PC-3 (cell line): Measurements from ENCODE around the gene ANTXR1. TPM values are rescaled to one million over a fixed set of nuclear protein-coding genes. Genes with fewer than 3 reads are reported as not detected.

Experiments
- ATAC-seq: fragments of 200-7000 bp; cut with Tn5 transposase; 2 replicates; pipeline ENCODE4 v1.9.1; 2020; ENCODE audit warnings: mild to moderate bottlenecking, moderate library complexity
- BruUV-seq: library from RNA; stranded (reverse); fragments of 400-500 nt; replicated peaks from 2 replicates; lab custom pipeline; 2021; lab: Mats Ljungman, UMichigan
- CTCF ChIA-PET: fragments of 300-600 bp; sonication (Branson Sonifier 250); formaldehyde crosslinking; loops from one replicate; lab custom pipeline; 2022; ENCODE audit warnings: antibody characterized with exemption; lab: Charles Lee
- POLR2A ChIA-PET: fragments of 300-600 bp; sonication (Branson Sonifier 250); formaldehyde crosslinking; loops from one replicate; lab custom pipeline; 2022; ENCODE audit warnings: antibody characterized with exemption; ENCODE audit not compliant: unreplicated experiment; lab: Charles Lee
- DNase-seq: peaks from one replicate; pipeline ENCODE4 v3.0.0-alpha.2; 2015
- H2AFZ ChIP-seq: fragments of 300-600 bp; sonication (generic); 2 replicates; pipeline ENCODE4 v1.6.0; 2016; ENCODE audit warnings: antibody characterized with exemption, low read length
- H3F3A ChIP-seq: fragments of 300-600 bp; sonication (generic); one replicate; pipeline ENCODE4 v1.6.0; 2017; ENCODE audit warnings: antibody characterized with exemption, low read length, control low read depth, mild to moderate bottlenecking; ENCODE audit not compliant: unreplicated experiment
- H3K27ac ChIP-seq: fragments of 300-600 bp; sonication (generic); 2 replicates; pipeline ENCODE4 v1.5.1; 2016; ENCODE audit warnings: mild to moderate bottlenecking, low read length
- H3K27me3 ChIP-seq: fragments of 300-600 bp; sonication (generic); 2 replicates; pipeline ENCODE4 v1.6.1; 2016; ENCODE audit warnings: low read length, mixed read lengths
- H3K36me3 ChIP-seq: fragments of 300-600 bp; sonication (generic); 2 replicates; pipeline ENCODE4 v1.6.1; 2016; ENCODE audit warnings: low read depth, mixed run types, low read length, mixed read lengths
- H3K4me1 ChIP-seq: fragments of 300-600 bp; sonication (generic); 2 replicates; pipeline ENCODE4 v1.5.1; 2016; ENCODE audit warnings: low read length; ENCODE audit not compliant: insufficient read depth
- H3K4me2 ChIP-seq: fragments of 300-600 bp; sonication (generic); 2 replicates; pipeline ENCODE4 v1.6.0; 2016; ENCODE audit warnings: low read length
- H3K4me3 ChIP-seq: fragments of 300-600 bp; sonication (generic); 2 replicates; pipeline ENCODE4 v1.5.1; 2016; ENCODE audit warnings: mild to moderate bottlenecking, low read length, mixed read lengths
- H3K79me2 ChIP-seq: fragments of 300-600 bp; sonication (generic); 2 replicates; pipeline ENCODE4 v1.6.1; 2017; ENCODE audit warnings: low read length, mixed read lengths
- H3K9ac ChIP-seq: fragments of 300-600 bp; sonication (generic); 2 replicates; pipeline ENCODE4 v1.6.0; 2016; ENCODE audit warnings: mild to moderate bottlenecking, low read length
- H3K9me2 ChIP-seq: fragments of 300-600 bp; sonication (generic); replicated peaks from 2 replicates; pipeline ENCODE4 v1.6.1; 2016; ENCODE audit warnings: mixed run types, low read length, mixed read lengths
- H3K9me3 ChIP-seq: fragments of 300-600 bp; sonication (generic); 2 replicates; pipeline ENCODE4 v1.6.1; 2016; ENCODE audit warnings: low read length, mixed read lengths
- H4K20me1 ChIP-seq: fragments of 300-600 bp; sonication (generic); 2 replicates; pipeline ENCODE4 v1.6.1; 2016; ENCODE audit warnings: low read length, mixed read lengths
- EZH2 ChIP-seq: fragments of 300-600 bp; sonication (generic); IDR thresholded peaks from one replicate; pipeline ENCODE4 v1.6.1; 2017; ENCODE audit warnings: antibody characterized with exemption, mild to moderate bottlenecking, low read length; ENCODE audit not compliant: unreplicated experiment
- EZH2phosphoT487 ChIP-seq: fragments of 300-600 bp; sonication (generic); IDR thresholded peaks from 2 replicates; pipeline ENCODE4 v1.6.1; 2018; ENCODE audit warnings: mild to moderate bottlenecking, antibody characterized with exemption, low read length, borderline replicate concordance
- intact Hi-C: fragments of 100-400 bp; cut with micrococcal nuclease; formaldehyde crosslinking; loops from 2 replicates; pipeline ENCODE4 v1.9.0; 2023
- total RNA-seq: library from RNA; depleted of rRNA; stranded (reverse); fragments of >200 nt; gene quantifications from 2 replicates; pipeline ENCODE4 v1.2.3, GENCODE V29; 2014
- TF ChIP-seq, protein P1 (sequence below): fragments of 300-600 bp; sonication (generic); conservative IDR thresholded peaks from 2 replicates; pipeline ENCODE4 v1.5.1; 2017; ENCODE audit warnings: antibody characterized with exemption, low read depth, mild to moderate bottlenecking, low read length

The ANTXR1 gene
- total RNA-seq, 1 experiment from 2014 or later = 31.2 TPM

DNA sequence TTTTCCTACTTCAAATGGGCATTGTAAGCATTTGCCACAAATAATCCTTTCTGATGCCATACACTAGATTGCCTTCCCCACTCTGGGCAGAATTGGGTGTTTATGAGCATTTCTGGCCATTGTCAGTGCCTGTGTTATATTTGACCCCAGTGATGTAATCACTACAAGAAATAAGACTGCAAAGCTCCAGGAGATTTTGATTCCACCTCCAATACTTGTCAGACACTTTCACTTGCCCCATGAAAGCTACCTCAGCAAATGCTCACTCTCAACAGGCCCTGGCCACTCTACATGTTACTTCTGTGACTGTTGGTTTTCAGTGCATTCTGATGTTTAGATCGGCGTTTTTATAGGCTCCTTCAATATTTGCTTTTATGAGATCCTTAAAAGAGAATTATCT is 239.0 kb downstream of the ANTXR1 start:
- H3K36me3 ChIP-seq = no peaks in the 10 kb centered on the region
- no TSS peak for BruUV-seq
- intact Hi-C loops = no loop called here
- H3K79me2 ChIP-seq = no peaks in the 10 kb centered on the region
- ChIA-PET POLR2A (no interaction called here), CTCF (no interaction called here)
- H3K27me3 ChIP-seq = no peaks in the 10 kb centered on the region
- no peak overlapping the region for H3K9ac ChIP-seq
- no peaks in the 10 kb centered on the region for H3F3A ChIP-seq
- no peak overlapping the region for H3K4me3 ChIP-seq
- ATAC-seq = no peak
- H3K4me2 ChIP-seq = no peak overlapping the region
- H3K27ac ChIP-seq = no peak overlapping the region
- TF ChIP-seq, protein P1, sequence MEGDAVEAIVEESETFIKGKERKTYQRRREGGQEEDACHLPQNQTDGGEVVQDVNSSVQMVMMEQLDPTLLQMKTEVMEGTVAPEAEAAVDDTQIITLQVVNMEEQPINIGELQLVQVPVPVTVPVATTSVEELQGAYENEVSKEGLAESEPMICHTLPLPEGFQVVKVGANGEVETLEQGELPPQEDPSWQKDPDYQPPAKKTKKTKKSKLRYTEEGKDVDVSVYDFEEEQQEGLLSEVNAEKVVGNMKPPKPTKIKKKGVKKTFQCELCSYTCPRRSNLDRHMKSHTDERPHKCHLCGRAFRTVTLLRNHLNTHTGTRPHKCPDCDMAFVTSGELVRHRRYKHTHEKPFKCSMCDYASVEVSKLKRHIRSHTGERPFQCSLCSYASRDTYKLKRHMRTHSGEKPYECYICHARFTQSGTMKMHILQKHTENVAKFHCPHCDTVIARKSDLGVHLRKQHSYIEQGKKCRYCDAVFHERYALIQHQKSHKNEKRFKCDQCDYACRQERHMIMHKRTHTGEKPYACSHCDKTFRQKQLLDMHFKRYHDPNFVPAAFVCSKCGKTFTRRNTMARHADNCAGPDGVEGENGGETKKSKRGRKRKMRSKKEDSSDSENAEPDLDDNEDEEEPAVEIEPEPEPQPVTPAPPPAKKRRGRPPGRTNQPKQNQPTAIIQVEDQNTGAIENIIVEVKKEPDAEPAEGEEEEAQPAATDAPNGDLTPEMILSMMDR = no peak
- TF ChIP-seq EZH2 = no peak
- no peak for TF ChIP-seq EZH2phosphoT487
- H3K9me3 ChIP-seq = no peaks in the 10 kb centered on the region
- H4K20me1 ChIP-seq = no peaks in the 10 kb centered on the region
- peaks cover 4% of the 10 kb centered on the region; the same call in 1 of the 2 replicates for H3K4me1 ChIP-seq
- no peak for DNase-seq
- H3K9me2 ChIP-seq = no peaks in the 10 kb centered on the region
- no peak overlapping the region for H2AFZ ChIP-seq

- no peak for DNase-seq
- peaks cover 4% of the 10 kb centered on the region; the same call in 1 of the 2 replicates for H3K4me1 ChIP-seq
- POLR2A ChIA-PET = no interaction called here
These were observed 240.1 kb downstream of the ANTXR1 start for GRCh38 chr2:69253112-69253511.

GRCh38 chr2:69253611-69254301 is 240.8 kb downstream of the ANTXR1 start:
- no peaks in the 10 kb centered on the region for H3K27me3 ChIP-seq
- H3K4me2 ChIP-seq = no peak overlapping the region
- ATAC-seq = peak; percentile 57
- DNase-seq = peak; percentile 77
- no peaks in the 10 kb centered on the region for H3K9me3 ChIP-seq
- no peak overlapping the region for H2AFZ ChIP-seq
- intact Hi-C loops = no loop called here
- H4K20me1 ChIP-seq = no peaks in the 10 kb centered on the region
- no peaks in the 10 kb centered on the region for H3K36me3 ChIP-seq
- peak overlapping the region; percentile 51 for H3K27ac ChIP-seq
- H3K9ac ChIP-seq = no peak overlapping the region
- H3K9me2 ChIP-seq = no peaks in the 10 kb centered on the region
- TF ChIP-seq EZH2 (no peak), EZH2phosphoT487 (no peak)
- TF ChIP-seq, protein P1 = no peak
- ChIA-PET CTCF (no interaction called here), POLR2A (no interaction called here)
- no peaks in the 10 kb centered on the region for H3K79me2 ChIP-seq
- BruUV-seq = no TSS peak
- H3F3A ChIP-seq = no peaks in the 10 kb centered on the region
- H3K4me1 ChIP-seq = peaks cover 4% of the 10 kb centered on the region; the same call in 1 of the 2 replicates
- no peak overlapping the region for H3K4me3 ChIP-seq

More at GRCh38 chr2:69253112-69253511, 240.1 kb downstream of the ANTXR1 start:
- H3K4me2 ChIP-seq = no peak overlapping the region
- TF ChIP-seq, protein P1 = no peak
- TF ChIP-seq EZH2 (no peak), EZH2phosphoT487 (no peak)
- H4K20me1 ChIP-seq = no peaks in the 10 kb centered on the region
- BruUV-seq = no TSS peak
- no peaks in the 10 kb centered on the region for H3K9me2 ChIP-seq
- no peak overlapping the region for H3K9ac ChIP-seq
- H3K79me2 ChIP-seq = no peaks in the 10 kb centered on the region
- no peak overlapping the region for H3K4me3 ChIP-seq
- no peaks in the 10 kb centered on the region for H3K36me3 ChIP-seq
- H3K27me3 ChIP-seq = no peaks in the 10 kb centered on the region
- intact Hi-C loops = no loop called here
- H3F3A ChIP-seq = no peaks in the 10 kb centered on the region
- no peak for ATAC-seq
- peak overlapping the region; percentile 51 for H3K27ac ChIP-seq
- H3K9me3 ChIP-seq = no peaks in the 10 kb centered on the region
- CTCF ChIA-PET = no interaction called here
- H2AFZ ChIP-seq = no peak overlapping the region
